ENCODE measurements around the gene BTBD17.

The BTBD17 gene

GRCh38 chr17:74335529-74336062 is 26.1 kb downstream of the BTBD17 start:
- POLR2A ChIA-PET = no interaction called here
- no peak for DNase-seq (ENCODE audit: low read depth, low spot score)
- CTCF ChIA-PET = interaction anchor here (1.3 kb wide), 1 partner anchor 122 kb away, joined by 3 read pairs; no protein-coding TSS in a partner anchor
- no peak for TF ChIP-seq CTCF (IDR thresholded peaks at IDR 0.05; ENCODE audit: insufficient read depth, low read length, missing control alignments)
- no peak overlapping the region for H3K4me3 ChIP-seq (ENCODE audit: low read depth, low read length)

- no peak for TF ChIP-seq CTCF (IDR thresholded peaks at IDR 0.05; ENCODE audit: insufficient read depth, low read length, missing control alignments)
- ChIA-PET CTCF (interaction anchor here (1.0 kb wide), 1 partner anchor 33 kb away, joined by 3 read pairs; the partner anchor contains the start of gene GPR142), POLR2A (no interaction called here)
- H3K4me3 ChIP-seq (ENCODE audit: low read depth, low read length) = no peak overlapping the region
- DNase-seq (ENCODE audit: low read depth, low spot score) = no peak
Measured at GRCh38 chr17:74334393-74335039, 27.2 kb downstream of the BTBD17 start.

GRCh38 chr17:74332763-74333283 is 28.8 kb downstream of the BTBD17 start:
- no peak overlapping the region for H3K4me3 ChIP-seq (ENCODE audit: low read depth, low read length)
- no peak for DNase-seq (ENCODE audit: low read depth, low spot score)
- POLR2A ChIA-PET = no interaction called here
- TF ChIP-seq CTCF (IDR thresholded peaks at IDR 0.05; ENCODE audit: insufficient read depth, low read length, missing control alignments) = no peak
- CTCF ChIA-PET = no interaction called here

- POLR2A ChIA-PET = no interaction called here
- H3K4me3 ChIP-seq (ENCODE audit: low read depth, low read length) = no peak overlapping the region
- DNase-seq (ENCODE audit: low read depth, low spot score) = no peak
- no peak for TF ChIP-seq CTCF (IDR thresholded peaks at IDR 0.05; ENCODE audit: insufficient read depth, low read length, missing control alignments)
- CTCF ChIA-PET = no interaction called here
Measured at GRCh38 chr17:74332017-74332650, 29.5 kb downstream of the BTBD17 start.

GRCh38 chr17:74330446-74330845 is 31.2 kb downstream of the BTBD17 start:
- TF ChIP-seq CTCF (IDR thresholded peaks at IDR 0.05; ENCODE audit: insufficient read depth, low read length, missing control alignments) = no peak
- no peak for DNase-seq (ENCODE audit: low read depth, low spot score)
- POLR2A ChIA-PET = no interaction called here
- H3K4me3 ChIP-seq (ENCODE audit: low read depth, low read length) = no peak overlapping the region
- CTCF ChIA-PET = interaction anchor here (1.0 kb wide), 1 partner anchor 38 kb away, joined by 3 read pairs; no protein-coding TSS in a partner anchor

- DNase-seq (ENCODE audit: low read depth, low spot score) = no peak
- ChIA-PET POLR2A (no interaction called here), CTCF (interaction anchor here (0.7 kb wide), 1 partner anchor 37 kb away, joined by 4 read pairs; no protein-coding TSS in a partner anchor)
- no peak for TF ChIP-seq CTCF (IDR thresholded peaks at IDR 0.05; ENCODE audit: insufficient read depth, low read length, missing control alignments)
- H3K4me3 ChIP-seq (ENCODE audit: low read depth, low read length) = no peak overlapping the region
Measured at GRCh38 chr17:74329378-74329777, 32.3 kb downstream of the BTBD17 start.

Data from AG04449 (cell line).